Measurements from ENCODE around the gene OR52J3. TPM values are rescaled to one million over a fixed set of nuclear protein-coding genes. Genes with fewer than 3 reads are reported as not detected.

OR52J3 gene
- total and polyA plus RNA-seq, 2 donors (not counting 1 experiment from before 2014, with no cell fraction given) = not detected

GRCh38 chr11:5069272-5069671, 22.9 kb downstream of the OR52J3 start, which contains the start of gene OR52E1:
Gene OR52E1 (plus strand): TSS chr11:5069572.
- no CpG with 5 or more reads among the region's 3 CpGs for WGBS (ENCODE audit: insufficient coverage)

DNA sequence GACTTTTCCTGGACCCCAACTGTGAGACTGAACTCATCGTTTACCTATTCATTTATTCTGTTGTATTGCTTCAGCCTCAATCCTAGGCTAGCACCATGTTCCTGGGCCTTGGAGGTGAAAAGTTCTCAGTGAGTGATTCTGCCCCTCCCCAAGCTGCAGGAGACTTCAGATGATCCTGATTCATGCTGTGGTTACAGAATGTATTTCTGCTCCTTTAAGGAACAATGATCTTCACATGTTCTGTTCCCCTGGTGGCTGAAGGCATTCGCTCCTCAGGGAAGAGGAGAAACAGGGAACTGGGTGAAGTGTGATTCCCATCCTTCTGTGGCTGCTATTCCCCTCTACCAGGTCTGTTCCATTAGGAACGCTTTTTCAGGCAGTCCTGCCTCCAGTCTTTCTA, 25.5 kb downstream of the OR52J3 start:
- H3K27ac Mint-ChIP-seq = no peak overlapping the region
- H3K27ac ChIP-seq (ENCODE audit: low read length in 2 of 2) = no peak overlapping the region
- no peaks in the 10 kb centered on the region for H3K4me1 ChIP-seq (ENCODE audit: control insufficient read depth in 2 of 2, insufficient read depth in 2 of 2, low read length in 2 of 2)
- H3K4me1 Mint-ChIP-seq = no peaks in the 10 kb centered on the region
- no peak for ATAC-seq (ENCODE audit: low read depth)
- no peak overlapping the region for H3K4me2 ChIP-seq (replicated peaks; ENCODE audit: low read depth, low read length, poor library complexity, severe bottlenecking)
- H3K9me3 Mint-ChIP-seq (ENCODE audit: insufficient read depth) = no peaks in the 10 kb centered on the region
- H3K9me3 ChIP-seq (ENCODE audit: control extremely low read depth in 1 of 3, control insufficient read depth in 2 of 3, insufficient read depth in 1 of 3, low read length in 2 of 3) = no peaks in the 10 kb centered on the region
- H3K27me3 Mint-ChIP-seq = peaks cover 4% of the 10 kb centered on the region
- no peaks in the 10 kb centered on the region for H4K20me1 ChIP-seq (ENCODE audit: control insufficient read depth, insufficient read depth, low read length, poor library complexity, severe bottlenecking)
- WGBS (ENCODE audit: insufficient coverage) = 60% methylated on average over 1 of the region's 3 CpGs
- TF ChIP-seq EZH2 (IDR thresholded peaks at IDR 0.05; ENCODE audit: borderline replicate concordance, insufficient read depth, low read depth, low read length, poor library complexity, severe bottlenecking) = no peak
- TF ChIP-seq, protein P1, sequence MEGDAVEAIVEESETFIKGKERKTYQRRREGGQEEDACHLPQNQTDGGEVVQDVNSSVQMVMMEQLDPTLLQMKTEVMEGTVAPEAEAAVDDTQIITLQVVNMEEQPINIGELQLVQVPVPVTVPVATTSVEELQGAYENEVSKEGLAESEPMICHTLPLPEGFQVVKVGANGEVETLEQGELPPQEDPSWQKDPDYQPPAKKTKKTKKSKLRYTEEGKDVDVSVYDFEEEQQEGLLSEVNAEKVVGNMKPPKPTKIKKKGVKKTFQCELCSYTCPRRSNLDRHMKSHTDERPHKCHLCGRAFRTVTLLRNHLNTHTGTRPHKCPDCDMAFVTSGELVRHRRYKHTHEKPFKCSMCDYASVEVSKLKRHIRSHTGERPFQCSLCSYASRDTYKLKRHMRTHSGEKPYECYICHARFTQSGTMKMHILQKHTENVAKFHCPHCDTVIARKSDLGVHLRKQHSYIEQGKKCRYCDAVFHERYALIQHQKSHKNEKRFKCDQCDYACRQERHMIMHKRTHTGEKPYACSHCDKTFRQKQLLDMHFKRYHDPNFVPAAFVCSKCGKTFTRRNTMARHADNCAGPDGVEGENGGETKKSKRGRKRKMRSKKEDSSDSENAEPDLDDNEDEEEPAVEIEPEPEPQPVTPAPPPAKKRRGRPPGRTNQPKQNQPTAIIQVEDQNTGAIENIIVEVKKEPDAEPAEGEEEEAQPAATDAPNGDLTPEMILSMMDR (IDR thresholded peaks at IDR 0.05) = no peak
- no peak overlapping the region for H3K4me3 Mint-ChIP-seq
- H3K36me3 ChIP-seq (replicated peaks in 1 of 2; ENCODE audit: control extremely low read depth in 1 of 2, control insufficient read depth in 1 of 2, extremely low read depth in 1 of 2, insufficient read depth in 2 of 2, low read length in 1 of 2) = no peaks in the 10 kb centered on the region
- no peak for DNase-seq
- POLR2A ChIA-PET = no interaction called here
- no peaks in the 10 kb centered on the region for H3K79me2 ChIP-seq (ENCODE audit: control insufficient read depth, insufficient read depth, low read length)
- CTCF ChIA-PET = no interaction called here
- intact Hi-C loops (cut with micrococcal nuclease) = no loop called here
- no peak overlapping the region for H2AFZ ChIP-seq (ENCODE audit: insufficient read depth, low read depth, low read length, poor library complexity, severe bottlenecking)
- H3K4me3 ChIP-seq (ENCODE audit: control extremely low read depth in 1 of 5, extremely low read depth in 1 of 5, insufficient read depth in 1 of 5, low read depth in 2 of 5, low read length in 4 of 5) = no peak overlapping the region
- H3K27me3 ChIP-seq (replicated peaks in 1 of 4; ENCODE audit: control extremely low read depth in 1 of 4, control insufficient read depth in 3 of 4, insufficient read depth in 4 of 4, low read length in 3 of 4) = no peaks in the 10 kb centered on the region
- no peak overlapping the region for H3K9ac ChIP-seq (ENCODE audit: low read length)

More at GRCh38 chr11:5069272-5069671, 22.9 kb downstream of the OR52J3 start, which contains the start of gene OR52E1:
- no peaks in the 10 kb centered on the region for H3K4me1 Mint-ChIP-seq
- intact Hi-C loops (cut with micrococcal nuclease) = no loop called here
- H3K27me3 ChIP-seq (replicated peaks in 1 of 4; ENCODE audit: control extremely low read depth in 1 of 4, control insufficient read depth in 3 of 4, insufficient read depth in 4 of 4, low read length in 3 of 4) = peaks cover 0 to 2% (median 0%) of the 10 kb centered on the region in 4 experiments
- CTCF ChIA-PET = no interaction called here
- H3K36me3 ChIP-seq (replicated peaks in 1 of 2; ENCODE audit: control extremely low read depth in 1 of 2, control insufficient read depth in 1 of 2, extremely low read depth in 1 of 2, insufficient read depth in 2 of 2, low read length in 1 of 2) = no peaks in the 10 kb centered on the region
- H3K4me3 ChIP-seq (ENCODE audit: control extremely low read depth in 1 of 5, extremely low read depth in 1 of 5, insufficient read depth in 1 of 5, low read depth in 2 of 5, low read length in 4 of 5) = no peak within 1 kb of the TSS
- TF ChIP-seq, protein P1 (IDR thresholded peaks at IDR 0.05) = no peak
- TF ChIP-seq EZH2 (IDR thresholded peaks at IDR 0.05; ENCODE audit: borderline replicate concordance, insufficient read depth, low read depth, low read length, poor library complexity, severe bottlenecking) = no peak
- H3K9me3 ChIP-seq (ENCODE audit: control extremely low read depth in 1 of 3, control insufficient read depth in 2 of 3, insufficient read depth in 1 of 3, low read length in 2 of 3) = no peaks in the 10 kb centered on the region
- H4K20me1 ChIP-seq (ENCODE audit: control insufficient read depth, insufficient read depth, low read length, poor library complexity, severe bottlenecking) = no peaks in the 10 kb centered on the region
- H3K9ac ChIP-seq (ENCODE audit: low read length) = no peak within 1 kb of the TSS
- H3K27ac ChIP-seq (ENCODE audit: low read length in 2 of 2) = no peak within 1 kb of the TSS
- POLR2A ChIA-PET = no interaction called here
- DNase-seq (no peak), ATAC-seq (ENCODE audit: low read depth) (no peak)
- no peaks in the 10 kb centered on the region for H3K4me1 ChIP-seq (ENCODE audit: control insufficient read depth in 2 of 2, insufficient read depth in 2 of 2, low read length in 2 of 2)
- no peaks in the 10 kb centered on the region for H3K9me3 Mint-ChIP-seq (ENCODE audit: insufficient read depth)
- no peak within 1 kb of the TSS for H3K4me2 ChIP-seq (replicated peaks; ENCODE audit: low read depth, low read length, poor library complexity, severe bottlenecking)
- H2AFZ ChIP-seq (ENCODE audit: insufficient read depth, low read depth, low read length, poor library complexity, severe bottlenecking) = no peak within 1 kb of the TSS
- no peak within 1 kb of the TSS for H3K27ac Mint-ChIP-seq
- no peaks in the 10 kb centered on the region for H3K79me2 ChIP-seq (ENCODE audit: control insufficient read depth, insufficient read depth, low read length)
- H3K27me3 Mint-ChIP-seq = peaks cover under 1% of the 10 kb centered on the region
- H3K4me3 Mint-ChIP-seq = no peak within 1 kb of the TSS

Data from B cell (primary cell).